Mesendoderm (in vitro differentiated cells): ENCODE results near the gene EPHB2.

ENCODE experiments used
- DNase-seq: peaks from one replicate; pipeline ENCODE4 v3.0.0; 2013
- H2AK5ac ChIP-seq: 2 replicates; pipeline ENCODE4 v1.6.1; 2013; ENCODE audit warnings: low read length, inconsistent platforms
- H2BK120ac ChIP-seq: 2 replicates; pipeline ENCODE4 v1.6.1; 2013; ENCODE audit warnings: low read depth, mild to moderate bottlenecking, low read length, moderate library complexity, mixed read lengths
- H2BK15ac ChIP-seq: replicated peaks from 2 replicates; pipeline ENCODE4 v1.6.1; 2013; ENCODE audit warnings: low read depth, mild to moderate bottlenecking, moderate library complexity
- H2BK5ac ChIP-seq: 2 replicates; pipeline ENCODE4 v1.6.1; 2013; ENCODE audit warnings: low read length, inconsistent platforms
- H3K18ac ChIP-seq: 2 replicates; pipeline ENCODE4 v1.6.1; 2013; ENCODE audit warnings: mild to moderate bottlenecking, low read length, mixed read lengths
- H3K23ac ChIP-seq: one replicate; pipeline ENCODE4 v1.6.1; 2013; ENCODE audit warnings: low read length
- H3K27ac ChIP-seq: 2 replicates; pipeline ENCODE4 v1.5.1; 2013; ENCODE audit warnings: low read depth, mild to moderate bottlenecking, inconsistent platforms, low read length, moderate library complexity
- H3K27me3 ChIP-seq: 2 replicates; pipeline ENCODE4 v1.6.1; 2013; ENCODE audit warnings: low read length, control low read depth, mild to moderate bottlenecking, inconsistent platforms; ENCODE audit not compliant: insufficient read depth, poor library complexity
- H3K36me3 ChIP-seq: 2 replicates; pipeline ENCODE4 v1.6.1; 2013; ENCODE audit warnings: low read length, inconsistent platforms; ENCODE audit not compliant: control insufficient read depth, insufficient read depth
- H3K4ac ChIP-seq: one replicate; pipeline ENCODE4 v1.6.1; 2013; ENCODE audit warnings: low read depth, mild to moderate bottlenecking, low read length, moderate library complexity
- H3K4me1 ChIP-seq: 2 replicates; pipeline ENCODE4 v1.6.1; 2013; ENCODE audit warnings: low read depth, low read length, inconsistent platforms; ENCODE audit not compliant: control insufficient read depth
- H3K4me2 ChIP-seq: 2 replicates; pipeline ENCODE4 v1.6.1; 2013; ENCODE audit warnings: low read length
- H3K4me3 ChIP-seq: 2 replicates; pipeline ENCODE4 v1.5.1; 2013; ENCODE audit warnings: mild to moderate bottlenecking, low read length
- H3K56ac ChIP-seq: one replicate; pipeline ENCODE4 v1.6.1; 2013; ENCODE audit warnings: low read length
- H3K79me1 ChIP-seq: 2 replicates; pipeline ENCODE4 v1.6.1; 2013; ENCODE audit warnings: low read length, inconsistent platforms
- H3K79me2 ChIP-seq: 2 replicates; pipeline ENCODE4 v1.6.1; 2013; ENCODE audit warnings: mild to moderate bottlenecking, low read length; ENCODE audit not compliant: control insufficient read depth, insufficient read depth
- H3K9ac ChIP-seq: 2 replicates; pipeline ENCODE4 v1.6.1; 2013; ENCODE audit warnings: low read length, inconsistent platforms
- H4K5ac ChIP-seq: one replicate; pipeline ENCODE4 v1.6.1; 2013; ENCODE audit warnings: low read length
- H4K8ac ChIP-seq: one replicate; pipeline ENCODE4 v1.6.1; 2013; ENCODE audit warnings: low read depth, mild to moderate bottlenecking, control low read depth, low read length, moderate library complexity
- WGBS: extraction: QIAGEN DNeasy Blood & Tissue Kit; methylation state at CpG from one replicate; pipeline ENCODE4 v1.1.7; 2013; ENCODE audit warnings: low lambda C conversion rate, missing lambda C conversion rate; ENCODE audit not compliant: insufficient coverage; ENCODE audit errors: extremely low coverage; 5-methylcytosine and 5-hydroxymethylcytosine counted together

The EPHB2 gene

GRCh38 chr1:22850681-22851080 is 140.0 kb downstream of the EPHB2 start:
- Histone ChIP-seq H4K8ac (no peak overlapping the region), H3K36me3 (no peaks in the 10 kb centered on the region), H3K23ac (no peak overlapping the region), H3K56ac (peak overlapping the region; percentile 34), H3K27me3 (no peaks in the 10 kb centered on the region), H3K4me3 (no peak overlapping the region), H3K79me2 (no peaks in the 10 kb centered on the region), H2AK5ac (no peak overlapping the region), H3K27ac (no peak overlapping the region), H2BK5ac (no peak overlapping the region), H3K18ac (no peak overlapping the region), H3K4me2 (no peak overlapping the region), H4K5ac (no peak overlapping the region), H3K79me1 (no peaks in the 10 kb centered on the region), H3K9ac (no peak overlapping the region), H2BK15ac (no peak overlapping the region), H3K4me1 (peaks cover 13% of the 10 kb centered on the region), H2BK120ac (no peak overlapping the region), H3K4ac (no peak overlapping the region)
- DNase-seq: no peak
- no CpG with 5 or more reads among the region's 6 CpGs for WGBS

- no peak overlapping the region for H2BK5ac ChIP-seq
- no peak for DNase-seq
- no peak overlapping the region for H3K4me3 ChIP-seq
- no CpG with 5 or more reads among the region's 4 CpGs for WGBS
- no peaks in the 10 kb centered on the region for H3K79me2 ChIP-seq
- no peak overlapping the region for H3K23ac ChIP-seq
- no peak overlapping the region for H2BK120ac ChIP-seq
- peaks cover 15% of the 10 kb centered on the region for H3K4me1 ChIP-seq
- no peak overlapping the region for H4K8ac ChIP-seq
- peak overlapping the region; percentile 43 for H3K56ac ChIP-seq
- H2BK15ac ChIP-seq: no peak overlapping the region
- H3K27ac ChIP-seq: no peak overlapping the region
- no peak overlapping the region for H4K5ac ChIP-seq
- no peak overlapping the region for H2AK5ac ChIP-seq
- no peak overlapping the region for H3K4ac ChIP-seq
- no peak overlapping the region for H3K9ac ChIP-seq
- H3K27me3 ChIP-seq: no peaks in the 10 kb centered on the region
- no peak overlapping the region for H3K4me2 ChIP-seq
- no peak overlapping the region for H3K18ac ChIP-seq
- no peaks in the 10 kb centered on the region for H3K36me3 ChIP-seq
- H3K79me1 ChIP-seq: no peaks in the 10 kb centered on the region
Measured at GRCh38 chr1:22851517-22851916, 140.9 kb downstream of the EPHB2 start.

GRCh38 chr1:22852144-22852655 is 141.6 kb downstream of the EPHB2 start:
- no peak overlapping the region for H2BK120ac ChIP-seq
- no peaks in the 10 kb centered on the region for H3K79me1 ChIP-seq
- no peak overlapping the region for H2AK5ac ChIP-seq
- H3K4me1 ChIP-seq: peaks cover 15% of the 10 kb centered on the region
- no peak overlapping the region for H4K8ac ChIP-seq
- WGBS: no CpG with 5 or more reads among the region's 6 CpGs
- no peak overlapping the region for H3K18ac ChIP-seq
- H2BK5ac ChIP-seq: peak overlapping the region; percentile 4
- H2BK15ac ChIP-seq: no peak overlapping the region
- no peak overlapping the region for H3K4me3 ChIP-seq
- H3K79me2 ChIP-seq: no peaks in the 10 kb centered on the region
- H3K4me2 ChIP-seq: no peak overlapping the region
- no peak overlapping the region for H4K5ac ChIP-seq
- no peak overlapping the region for H3K23ac ChIP-seq
- DNase-seq: no peak
- no peaks in the 10 kb centered on the region for H3K36me3 ChIP-seq
- H3K56ac ChIP-seq: peak overlapping the region; percentile 17
- H3K4ac ChIP-seq: no peak overlapping the region
- H3K9ac ChIP-seq: no peak overlapping the region
- no peaks in the 10 kb centered on the region for H3K27me3 ChIP-seq
- H3K27ac ChIP-seq: no peak overlapping the region

- DNase-seq: no peak
- Histone ChIP-seq H3K36me3 (no peaks in the 10 kb centered on the region), H4K8ac (no peak overlapping the region), H3K27ac (no peak overlapping the region), H3K18ac (no peak overlapping the region), H3K4me3 (no peak overlapping the region), H3K79me2 (no peaks in the 10 kb centered on the region), H3K79me1 (no peaks in the 10 kb centered on the region), H3K4me1 (peaks cover 15% of the 10 kb centered on the region), H2BK15ac (no peak overlapping the region), H3K4ac (no peak overlapping the region), H4K5ac (no peak overlapping the region), H2AK5ac (peak overlapping the region; percentile 78), H3K9ac (no peak overlapping the region), H2BK5ac (peak overlapping the region; percentile 54), H3K23ac (no peak overlapping the region), H3K27me3 (no peaks in the 10 kb centered on the region), H3K4me2 (no peak overlapping the region), H3K56ac (peak overlapping the region; percentile 22), H2BK120ac (no peak overlapping the region)
- WGBS: no CpG with 5 or more reads among the region's 9 CpGs
Measured at GRCh38 chr1:22853651-22854185, 143.1 kb downstream of the EPHB2 start.

- Histone ChIP-seq H2BK5ac (peak overlapping the region; percentile 92), H4K8ac (no peak overlapping the region), H3K79me2 (no peaks in the 10 kb centered on the region), H2BK120ac (no peak overlapping the region), H3K4me1 (peaks cover 15% of the 10 kb centered on the region), H3K4me2 (no peak overlapping the region), H3K27ac (peak overlapping the region; percentile 11), H3K4ac (peak overlapping the region; percentile 36), H3K18ac (peak overlapping the region; percentile 42), H2AK5ac (peak overlapping the region; percentile 95), H3K27me3 (no peaks in the 10 kb centered on the region), H3K36me3 (no peaks in the 10 kb centered on the region), H3K23ac (no peak overlapping the region), H3K56ac (peak overlapping the region; percentile 79), H4K5ac (no peak overlapping the region), H2BK15ac (no peak overlapping the region), H3K4me3 (no peak overlapping the region), H3K79me1 (no peaks in the 10 kb centered on the region), H3K9ac (peak overlapping the region; percentile 50)
- no CpG with 5 or more reads among the region's 6 CpGs for WGBS
- DNase-seq: peak; percentile 84
Measured at GRCh38 chr1:22854688-22855565, 144.3 kb downstream of the EPHB2 start.
